KBM-7 (cell line): ENCODE measurements around the gene ZNF747.
"Not testable (repeated sequence)": the region's sequence is repeated elsewhere in the genome, so short reads cannot be mapped to it uniquely, and the experiment has no call there.

Experiments used
- DNase-seq: peaks from one replicate; pipeline ENCODE4 v3.0.0-alpha.2; 2015
- in situ Hi-C: fragments of 300-500 bp; cut with MboI; formaldehyde crosslinking; loops from 2 replicates; pipeline ENCODE4 v1.14.3; 2020; ENCODE audit warnings: low sequenced_read_pairs, low pct_unique_long_range_greater_than_20kb, mixed read lengths

Gene ZNF747

DNA sequence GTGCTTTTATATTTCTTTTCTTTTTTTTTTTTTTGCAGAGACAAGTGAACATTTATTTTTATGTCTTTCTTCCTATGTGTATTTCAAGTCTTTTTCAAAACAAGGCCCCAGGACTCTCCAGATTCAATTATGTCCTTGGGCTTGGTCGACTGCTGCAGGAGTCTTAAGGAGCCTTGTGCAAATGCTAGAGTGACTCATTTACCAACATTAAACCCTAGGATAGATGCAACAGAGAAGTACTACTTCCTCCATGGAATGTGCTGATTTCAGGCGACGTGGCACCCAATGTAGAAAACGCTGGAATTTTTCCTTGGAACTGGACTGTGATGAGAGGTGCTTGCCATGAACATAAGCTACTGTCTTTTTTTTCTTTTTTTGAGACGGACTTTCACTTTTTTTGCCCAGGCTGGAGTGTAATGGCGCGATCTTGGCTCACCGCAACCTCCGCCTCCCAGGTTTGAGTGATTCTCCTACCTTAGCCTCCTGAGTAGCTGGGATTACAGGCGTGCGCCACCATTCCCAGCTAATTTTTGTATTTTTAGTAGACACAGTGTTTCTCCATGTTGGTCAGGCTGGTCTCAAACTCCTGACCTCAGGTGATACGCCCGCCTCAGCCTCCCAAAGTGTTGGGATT is 1.9 kb upstream of the ZNF747 start:
- DNase-seq, in situ Hi-C loops: not testable (repeated sequence)

- in situ Hi-C loops, result no loop called here
- peak; percentile 69 for DNase-seq
Observed at GRCh38 chr16:30535777-30536190, 1.1 kb upstream of the ZNF747 start.

- DNase-seq, result no peak
- in situ Hi-C loops, result no loop called here
Observed at GRCh38 chr16:30535106-30535776, 583 bp upstream of the ZNF747 start.

GRCh38 chr16:30533748-30534367 is 800 bp downstream of the ZNF747 start:
- in situ Hi-C loops, result no loop called here
- peak; percentile 47 for DNase-seq

- DNase-seq, result no peak
- in situ Hi-C loops, result no loop called here
Observed at GRCh38 chr16:30533146-30533522, 1.5 kb downstream of the ZNF747 start.

GRCh38 chr16:30532285-30533145 is 2.1 kb downstream of the ZNF747 start:
- DNase-seq, result no peak
- in situ Hi-C loops, result no loop called here

DNA sequence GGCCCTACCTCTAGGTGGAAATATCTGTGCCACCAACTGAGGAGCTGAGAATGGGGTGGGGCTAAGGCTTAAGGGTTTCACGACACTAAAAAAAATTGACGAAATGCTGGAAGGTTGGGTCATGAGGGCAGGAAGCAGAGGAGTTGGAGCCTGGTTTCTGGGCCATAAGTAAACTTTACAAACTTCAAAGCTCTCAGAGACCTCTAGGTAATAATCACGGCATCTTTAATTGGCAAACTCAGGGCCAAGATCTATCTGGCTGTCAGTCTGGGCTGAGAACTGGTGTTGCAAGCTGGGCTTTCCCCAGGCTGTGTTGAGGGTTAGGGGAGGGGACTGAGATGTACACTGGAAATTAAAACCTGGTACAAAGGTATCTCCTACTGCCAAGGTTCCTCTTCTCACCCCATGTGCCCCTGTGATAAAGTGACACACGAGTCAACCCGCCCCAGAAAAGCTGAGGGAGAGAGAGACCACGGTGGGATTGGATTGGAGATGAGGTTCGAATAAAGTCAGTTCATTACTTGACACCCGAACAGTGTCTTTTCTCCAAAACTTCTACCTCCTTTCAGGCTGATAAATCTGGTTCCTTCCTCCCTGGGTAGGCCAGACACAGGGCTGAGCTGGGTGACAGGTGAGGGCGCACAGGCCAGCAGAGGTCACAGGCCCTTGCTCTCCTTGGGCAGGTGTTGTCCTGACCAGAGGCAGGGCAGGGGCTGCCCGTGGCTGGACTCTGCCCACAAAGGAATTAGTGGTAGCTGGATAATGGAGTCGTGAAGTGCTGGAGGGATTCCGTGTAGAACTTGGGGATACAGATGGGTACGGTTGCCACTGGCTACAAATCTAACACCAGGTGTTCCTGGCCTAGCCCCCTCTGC is 4.3 kb downstream of the ZNF747 start:
- in situ Hi-C loops, result no loop called here

GRCh38 chr16:30528799-30529457 is 5.7 kb downstream of the ZNF747 start:
- no peak for DNase-seq
- in situ Hi-C loops, result no loop called here

More for the DNA sequence above, 4.3 kb downstream of the ZNF747 start:
- DNase-seq, result no peak

DNA sequence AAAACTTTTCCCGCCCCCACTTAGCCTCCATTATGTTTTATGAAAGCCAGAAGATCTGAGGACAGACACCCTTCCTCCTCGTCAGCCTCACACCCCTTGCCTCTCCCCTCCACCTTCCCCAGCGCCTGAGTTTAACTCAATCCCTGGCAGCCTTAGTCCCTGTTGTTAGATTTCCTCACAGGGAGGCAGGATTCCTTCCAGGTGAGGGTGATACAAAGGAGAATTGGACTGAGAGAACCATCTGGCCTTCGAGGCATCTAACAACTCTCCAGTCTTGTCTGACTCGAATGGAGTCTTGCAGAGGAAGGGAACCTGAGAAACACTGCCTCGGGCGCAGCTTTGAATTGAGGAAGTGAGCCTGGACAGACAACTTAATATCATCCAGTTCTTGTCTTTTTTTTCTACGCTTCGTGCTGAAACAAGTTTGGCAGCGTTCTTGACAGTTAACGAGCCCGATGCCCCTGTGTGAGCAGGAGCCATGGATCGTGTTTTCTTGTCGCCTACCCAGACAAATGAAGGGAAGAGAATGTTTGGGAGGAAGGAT is 7.0 kb downstream of the ZNF747 start:
- peak; percentile 81 for DNase-seq
- in situ Hi-C loops, result no loop called here

DNA sequence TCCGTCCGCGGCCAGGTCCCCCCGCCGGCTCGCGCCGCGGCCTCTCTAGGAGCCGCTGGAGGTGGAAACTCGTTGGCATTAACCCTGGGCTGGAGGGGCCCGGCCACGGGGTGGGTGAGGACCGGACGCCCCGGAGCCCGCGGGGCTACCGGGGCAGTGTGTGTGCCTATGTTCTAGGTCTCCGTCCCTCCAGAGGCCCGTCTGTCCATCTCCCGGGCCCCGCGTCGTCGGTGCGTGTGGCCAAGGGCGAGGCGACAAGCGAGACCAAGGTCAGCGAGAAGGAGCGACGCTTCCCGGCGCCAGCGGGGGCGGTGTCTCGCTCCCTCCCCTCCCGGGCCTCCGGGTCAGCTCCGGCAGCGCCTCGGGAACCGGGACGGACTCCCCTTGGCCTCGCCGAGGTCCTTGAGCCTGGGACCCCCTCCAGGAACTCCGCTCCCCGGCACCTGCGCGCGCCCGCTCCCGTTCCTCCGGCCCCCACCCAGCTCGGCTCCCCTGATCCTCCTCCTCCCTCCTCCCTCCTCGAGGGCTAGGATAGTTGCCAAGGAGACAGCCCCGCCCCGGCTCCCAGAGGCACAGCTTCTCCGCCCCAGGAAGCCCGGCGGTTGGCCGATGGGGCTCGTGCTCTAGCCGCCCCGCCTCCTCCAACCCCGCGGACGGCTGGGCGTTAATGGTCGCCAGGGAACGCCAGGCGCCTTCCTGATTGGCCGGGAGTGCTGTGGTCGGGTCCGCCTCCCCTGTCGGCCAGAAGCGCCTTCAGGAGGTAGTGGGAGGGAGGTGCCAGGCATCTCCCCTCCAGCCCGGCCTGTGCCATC is 7.6 kb downstream of the ZNF747 start:
- in situ Hi-C loops, result no loop called here

GRCh38 chr16:30526137-30526822 is 8.4 kb downstream of the ZNF747 start, which contains the start of gene ZNF768:
Gene ZNF768, minus strand, starts transcription at chr16:30526566. Its CDS starts 153 bp downstream, at chr16:30526413.
- DNase-seq, result peak; percentile 51
- in situ Hi-C loops, result no loop called here

More for the DNA sequence above, 7.6 kb downstream of the ZNF747 start:
- peak; percentile 99 for DNase-seq

DNA sequence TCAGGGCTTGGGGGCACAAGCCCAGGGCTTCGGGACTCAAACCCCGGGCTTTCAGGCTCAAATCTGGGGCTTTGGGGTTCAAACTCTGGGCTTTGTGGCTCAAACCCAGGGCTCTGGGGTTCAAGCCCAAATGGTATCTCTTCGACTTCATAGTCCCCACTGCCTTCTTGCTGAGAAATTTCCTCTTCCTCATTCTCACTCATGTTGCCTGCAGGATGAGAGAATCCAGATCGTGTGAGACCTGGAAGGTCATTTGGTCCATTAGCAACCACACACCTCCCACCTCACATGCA is 8.9 kb downstream of the ZNF747 start:
- in situ Hi-C loops, result no loop called here
- no peak for DNase-seq

GRCh38 chr16:30524575-30525568 is 9.8 kb downstream of the ZNF747 start:
- in situ Hi-C loops, result no loop called here
- no peak for DNase-seq

DNA sequence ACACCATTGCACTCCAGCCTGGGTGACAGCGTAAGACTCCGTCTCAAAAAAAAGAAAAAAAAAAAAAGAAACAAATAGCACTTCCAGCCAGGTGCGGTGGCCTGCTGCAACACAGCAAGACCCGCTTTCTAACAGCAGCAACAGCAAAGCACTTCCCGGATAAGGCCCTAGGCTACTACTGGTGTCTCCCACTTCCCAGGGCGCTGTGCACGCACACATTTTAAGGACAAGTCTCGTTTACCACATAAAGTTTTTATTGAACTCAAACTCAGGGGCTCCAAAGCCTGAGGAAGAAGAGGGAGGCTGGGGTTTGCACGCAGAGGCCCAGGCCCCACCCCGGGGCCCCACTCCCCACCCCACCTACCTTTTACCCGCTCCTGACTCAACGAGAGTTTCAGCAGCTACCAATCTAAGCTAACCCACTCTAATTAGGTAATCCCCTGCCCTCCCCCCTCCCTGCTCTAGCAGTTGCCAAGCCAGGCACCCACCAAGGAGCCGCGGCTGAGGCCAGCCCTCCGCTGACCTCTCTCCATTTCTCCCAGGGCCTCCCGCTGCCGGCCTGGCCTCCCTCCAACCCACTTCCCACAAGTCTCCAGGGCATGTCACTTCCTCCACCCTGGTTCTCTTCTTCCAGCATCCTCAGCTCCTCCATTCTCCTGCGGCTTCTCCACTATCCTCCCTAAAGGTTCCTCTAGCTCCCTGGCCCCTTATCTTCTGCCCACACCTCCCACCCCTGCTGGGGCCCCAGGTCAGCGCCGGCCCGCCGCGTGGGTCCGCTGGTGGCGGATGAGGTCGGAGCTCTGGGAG is 10.7 kb downstream of the ZNF747 start:
- DNase-seq, result no peak
- in situ Hi-C loops, result no loop called here
